ENCODE results near the gene GRIN3B.
A peak's percentile ranks its signal among the peaks of the same experiment; 100 is the strongest.
"Not testable (repeated sequence)": the region's sequence is repeated elsewhere in the genome, so short reads cannot be mapped to it uniquely, and the experiment has no call there.

GRIN3B gene

GRCh38 chr19:1000095-1000494, at the start of gene GRIN3B:
TSS of gene GRIN3B (plus strand) at chr19:1000419. CDS start at chr19:1000438, 19 bp downstream.
- peak; percentile 46 to 63 for DNase-seq (ENCODE audit: low read depth in 2 of 2)

GRCh38 chr19:952049-952679, 48.1 kb upstream of the GRIN3B start:
- DNase-seq (ENCODE audit: low read depth in 2 of 2), result no peak

- DNase-seq (ENCODE audit: low read depth in 2 of 2), result no peak
Observed at GRCh38 chr19:952680-953444, 47.4 kb upstream of the GRIN3B start.

GRCh38 chr19:953445-954271, 46.6 kb upstream of the GRIN3B start:
- no peak for DNase-seq (ENCODE audit: low read depth in 2 of 2)

GRCh38 chr19:954272-954671, 45.9 kb upstream of the GRIN3B start:
- no peak for DNase-seq (ENCODE audit: low read depth in 2 of 2)

GRCh38 chr19:954672-955494, 45.3 kb upstream of the GRIN3B start:
- no peak for DNase-seq (ENCODE audit: low read depth in 2 of 2)

- DNase-seq (ENCODE audit: low read depth in 2 of 2), result no peak
Observed at GRCh38 chr19:955803-956765, 44.1 kb upstream of the GRIN3B start.

- DNase-seq (ENCODE audit: low read depth in 2 of 2), result no peak
Observed at GRCh38 chr19:956766-957440, 43.3 kb upstream of the GRIN3B start.

GRCh38 chr19:957578-957977, 42.6 kb upstream of the GRIN3B start:
- DNase-seq (ENCODE audit: low read depth in 2 of 2), result not testable (repeated sequence)

GRCh38 chr19:958967-959855, 41.0 kb upstream of the GRIN3B start:
- peak; percentile 32 to 35 for DNase-seq (ENCODE audit: low read depth in 2 of 2)

GRCh38 chr19:960020-960419, 40.2 kb upstream of the GRIN3B start:
- DNase-seq (ENCODE audit: low read depth in 2 of 2), result no peak

- DNase-seq (ENCODE audit: low read depth in 2 of 2), result no peak
Observed at GRCh38 chr19:960601-960938, 39.6 kb upstream of the GRIN3B start.

- DNase-seq (ENCODE audit: low read depth in 2 of 2), result no peak
Observed at GRCh38 chr19:961866-962620, 38.2 kb upstream of the GRIN3B start.

- DNase-seq (ENCODE audit: low read depth in 2 of 2), result no peak
Observed at GRCh38 chr19:962683-963400, 37.4 kb upstream of the GRIN3B start.

GRCh38 chr19:963486-963951, 36.7 kb upstream of the GRIN3B start:
- DNase-seq (ENCODE audit: low read depth in 2 of 2), result no peak

- no peak for DNase-seq (ENCODE audit: low read depth in 2 of 2)
Observed at GRCh38 chr19:964116-964520, 36.1 kb upstream of the GRIN3B start.
